T-helper 2 cell treated with Interferon-gamma antibody and Interleukin-4, amounts not matched to agents 5 μg/mL and 100 μg/mL, for 36 hours (primary cell): ENCODE data around the gene FASN.

ENCODE experiments used
- DNase-seq: peaks from one replicate; pipeline ENCODE4 v3.0.0; 2021; ENCODE audit warnings: low spot score
- H3K27ac Mint-ChIP-seq: one replicate; pipeline ENCODE4 v1.8.0; 2021; ENCODE audit warnings: mild to moderate bottlenecking, mixed read lengths
- H3K27me3 Mint-ChIP-seq: one replicate; pipeline ENCODE4 v1.8.0; 2021; ENCODE audit warnings: low read depth, mixed read lengths
- H3K36me3 Mint-ChIP-seq: one replicate; pipeline ENCODE4 v1.8.0; 2021; ENCODE audit warnings: low read depth, mixed read lengths
- H3K4me1 Mint-ChIP-seq: one replicate; pipeline ENCODE4 v1.8.0; 2021; ENCODE audit warnings: low read depth, mixed read lengths
- H3K4me3 Mint-ChIP-seq: one replicate; pipeline ENCODE4 v1.8.0; 2022; ENCODE audit warnings: mild to moderate bottlenecking, moderate library complexity, mixed read lengths
- H3K9me3 Mint-ChIP-seq: one replicate; pipeline ENCODE4 v1.8.0; 2021; ENCODE audit warnings: mixed read lengths

The FASN gene

GRCh38 chr17:82029391-82029790 lies 68.6 kb downstream of the FASN start:
- peaks cover 7% of the 10 kb centered on the region for H3K4me1 Mint-ChIP-seq
- H3K4me3 Mint-ChIP-seq: peak overlapping the region; percentile 43
- H3K36me3 Mint-ChIP-seq: peaks cover 11% of the 10 kb centered on the region
- no peak overlapping the region for H3K27ac Mint-ChIP-seq
- no peak for DNase-seq
- H3K27me3 Mint-ChIP-seq: no peaks in the 10 kb centered on the region
- no peaks in the 10 kb centered on the region for H3K9me3 Mint-ChIP-seq

GRCh38 chr17:82028966-82029365 lies 69.1 kb downstream of the FASN start:
- H3K4me3 Mint-ChIP-seq: no peak overlapping the region
- H3K4me1 Mint-ChIP-seq: peaks cover 11% of the 10 kb centered on the region
- DNase-seq: no peak
- H3K36me3 Mint-ChIP-seq: peaks cover 11% of the 10 kb centered on the region
- H3K27ac Mint-ChIP-seq: no peak overlapping the region
- no peaks in the 10 kb centered on the region for H3K9me3 Mint-ChIP-seq
- H3K27me3 Mint-ChIP-seq: no peaks in the 10 kb centered on the region
